ENCODE data around the gene MAP6D1.
"Not testable (repeated sequence)": the region's sequence is repeated elsewhere in the genome, so short reads cannot be mapped to it uniquely, and the experiment has no call there.

The MAP6D1 gene

GRCh38 chr3:183801601-183802000 is 23.8 kb downstream of the MAP6D1 start:
- no peak for DNase-seq (ENCODE audit: low read depth in 1 of 2, low spot score in 1 of 2)

GRCh38 chr3:183800243-183800863 is 25.0 kb downstream of the MAP6D1 start:
- no peak for DNase-seq (ENCODE audit: low read depth in 1 of 2, low spot score in 1 of 2)

- no peak for DNase-seq (ENCODE audit: low read depth in 1 of 2, low spot score in 1 of 2)
Measured at GRCh38 chr3:183799461-183799860, 25.9 kb downstream of the MAP6D1 start.

GRCh38 chr3:183797996-183798395 is 27.4 kb downstream of the MAP6D1 start:
- no peak for DNase-seq (ENCODE audit: low read depth in 1 of 2, low spot score in 1 of 2)

GRCh38 chr3:183796372-183796771 is 29.0 kb downstream of the MAP6D1 start:
- DNase-seq (ENCODE audit: low read depth in 1 of 2, low spot score in 1 of 2) = no peak

- DNase-seq (ENCODE audit: low read depth in 1 of 2, low spot score in 1 of 2) = no peak
Measured at GRCh38 chr3:183794452-183794851, 30.9 kb downstream of the MAP6D1 start.

GRCh38 chr3:183792976-183793375 is 32.4 kb downstream of the MAP6D1 start:
- DNase-seq (ENCODE audit: low read depth in 1 of 2, low spot score in 1 of 2) = no peak

GRCh38 chr3:183790700-183791099 is 34.7 kb downstream of the MAP6D1 start:
- DNase-seq (ENCODE audit: low read depth in 1 of 2, low spot score in 1 of 2) = no peak

GRCh38 chr3:183789826-183790225 is 35.6 kb downstream of the MAP6D1 start:
- no peak for DNase-seq (ENCODE audit: low read depth in 1 of 2, low spot score in 1 of 2)

GRCh38 chr3:183784503-183784902 is 40.9 kb downstream of the MAP6D1 start:
- DNase-seq (ENCODE audit: low read depth in 1 of 2, low spot score in 1 of 2) = not testable (repeated sequence)

- no peak for DNase-seq (ENCODE audit: low read depth in 1 of 2, low spot score in 1 of 2)
Measured at GRCh38 chr3:183782576-183783276, 42.7 kb downstream of the MAP6D1 start.

- no peak for DNase-seq (ENCODE audit: low read depth in 1 of 2, low spot score in 1 of 2)
Measured at GRCh38 chr3:183781246-183781645, 44.1 kb downstream of the MAP6D1 start.

- no peak for DNase-seq (ENCODE audit: low read depth in 1 of 2, low spot score in 1 of 2)
Measured at GRCh38 chr3:183779896-183780465, 45.4 kb downstream of the MAP6D1 start.

GRCh38 chr3:183777016-183777618 is 48.3 kb downstream of the MAP6D1 start:
- DNase-seq (ENCODE audit: low read depth in 1 of 2, low spot score in 1 of 2) = no peak

- not testable (repeated sequence) for DNase-seq (ENCODE audit: low read depth in 1 of 2, low spot score in 1 of 2)
Measured at GRCh38 chr3:183776451-183776850, 48.9 kb downstream of the MAP6D1 start.

- DNase-seq (ENCODE audit: low read depth in 1 of 2, low spot score in 1 of 2) = no peak
Measured at GRCh38 chr3:183775781-183776180, 49.6 kb downstream of the MAP6D1 start.

- no peak for DNase-seq (ENCODE audit: low read depth in 1 of 2, low spot score in 1 of 2)
Measured at GRCh38 chr3:183774631-183775030, 50.7 kb downstream of the MAP6D1 start.

- DNase-seq (ENCODE audit: low read depth in 1 of 2, low spot score in 1 of 2) = no peak
Measured at GRCh38 chr3:183769453-183769852, 55.9 kb downstream of the MAP6D1 start.

- no peak for DNase-seq (ENCODE audit: low read depth in 1 of 2, low spot score in 1 of 2)
Measured at GRCh38 chr3:183768114-183768513, 57.3 kb downstream of the MAP6D1 start.

GRCh38 chr3:183766745-183767606 is 58.4 kb downstream of the MAP6D1 start:
- peak; percentile 35 to 40 for DNase-seq (ENCODE audit: low read depth in 1 of 2, low spot score in 1 of 2)

- no peak for DNase-seq (ENCODE audit: low read depth in 1 of 2, low spot score in 1 of 2)
Measured at GRCh38 chr3:183766107-183766506, 59.3 kb downstream of the MAP6D1 start.
